A549 treated with Mapracorat at 1 μM for 4 hours (cell line): ENCODE data around the gene AMMECR1L. TPM values are rescaled to one million over a fixed set of nuclear protein-coding genes. Genes with fewer than 3 reads are reported as not detected.

ENCODE experiments used
- total RNA-seq: library from RNA; stranded (reverse); fragments of 200-300 nt; extraction: Qiagen RNA extraction; gene quantifications from 5 replicates; pipeline ENCODE4 v1.2.3, GENCODE V29; 2022

AMMECR1L gene
- 16.3 to 19.2 TPM (median 17.5 TPM) in 5 replicates for total RNA-seq

DNA sequence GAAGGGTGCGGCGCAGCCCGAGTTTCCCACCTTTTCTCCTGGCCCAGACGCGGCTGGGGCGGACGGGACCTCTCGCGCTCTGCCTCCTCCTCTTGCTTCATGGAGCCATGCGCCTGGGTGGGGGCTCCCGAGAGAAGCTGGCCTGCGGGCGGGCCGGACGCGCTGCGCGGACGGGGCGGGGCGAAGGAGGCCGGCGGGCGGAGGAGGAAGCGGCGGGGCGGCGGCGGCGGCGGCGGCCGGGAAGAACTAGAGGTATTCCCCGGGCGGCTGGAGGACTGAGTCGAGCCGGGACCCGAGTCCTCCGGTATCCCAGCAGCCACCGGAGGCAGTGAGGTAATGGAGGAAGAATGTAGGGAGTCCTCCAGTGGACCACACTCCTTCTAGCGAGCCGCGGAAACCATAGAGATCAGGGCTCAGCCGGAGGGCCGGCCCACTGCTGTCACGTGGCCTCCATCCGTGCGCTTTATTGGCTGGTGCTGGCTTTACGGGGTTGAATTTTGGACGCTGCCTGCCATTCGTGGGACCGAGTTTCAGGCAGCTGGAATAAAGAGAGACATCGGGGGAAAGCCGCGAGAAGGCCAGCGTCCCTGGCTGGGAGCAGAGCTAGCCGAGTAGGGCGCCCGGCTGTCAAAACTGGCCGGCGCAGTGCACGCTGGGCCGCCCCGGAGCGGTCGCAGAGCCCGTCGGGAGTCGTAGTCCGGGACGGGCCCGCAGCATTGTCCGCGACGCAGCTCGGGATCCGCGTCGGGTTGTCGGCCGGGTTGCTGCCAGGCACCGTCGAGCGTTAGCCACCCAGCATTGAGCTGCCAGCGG is at the start of gene AMMECR1L:
TSS of gene AMMECR1L (minus strand) at position 177 of the 813 bp plus-strand sequence. CDS start 11,722 bp downstream, outside the sequence.

Other genes starting within 250 kb of the AMMECR1L start
- gene GPR17, start 239.8 kb downstream of the AMMECR1L start, total RNA-seq, result 0.08 to 0.15 TPM (median 0.10 TPM) in 3 of 5 replicates, not detected in the others
- 6.5 to 8.7 TPM (median 7.0 TPM) in 5 replicates for gene LIMS2, start 210.4 kb downstream of the AMMECR1L start, total RNA-seq
- gene SFT2D3, start 184.5 kb downstream of the AMMECR1L start, total RNA-seq, result 4.4 to 7.1 TPM (median 5.9 TPM) in 5 replicates
- gene WDR33, start 74.8 kb downstream of the AMMECR1L start, total RNA-seq, result 18.9 to 28.0 TPM (median 25.2 TPM) in 5 replicates
- 50.0 to 54.7 TPM (median 54.6 TPM) in 5 replicates for gene POLR2D, start 27.8 kb downstream of the AMMECR1L start, total RNA-seq
- gene SAP130, start 142.1 kb upstream of the AMMECR1L start, total RNA-seq, result 10.8 to 12.0 TPM (median 11.6 TPM) in 5 replicates
- 18.5 to 22.2 TPM (median 21.3 TPM) in 5 replicates for gene UGGT1, start 205.2 kb upstream of the AMMECR1L start, total RNA-seq